Stomach smooth muscle (tissue), 2 donors: ENCODE measurements around the gene CSNK1A1.
A peak's percentile ranks its signal among the peaks of the same experiment; 100 is the strongest.
"Not testable (repeated sequence)": the region's sequence is repeated elsewhere in the genome, so short reads cannot be mapped to it uniquely, and the experiment has no call there.

Source experiments
- H3K27ac ChIP-seq: one replicate; pipeline ENCODE4 v1.7.0; 2013; ENCODE audit warnings: mild to moderate bottlenecking, low read length, inconsistent platforms
- H3K27me3 ChIP-seq, 2 donors: one replicate each; pipeline ENCODE4 v1.7.0; 2013; ENCODE audit warnings: low read length in 2 of 2; ENCODE audit not compliant: insufficient read depth in 2 of 2, control insufficient read depth in 1 of 2
- H3K36me3 ChIP-seq, 2 donors: one replicate each; pipeline ENCODE4 v1.7.0; 2013; ENCODE audit warnings: low read length in 2 of 2; ENCODE audit not compliant: control insufficient read depth in 2 of 2, insufficient read depth in 2 of 2
- H3K4me1 ChIP-seq: one replicate; pipeline ENCODE4 v1.7.0; 2013; ENCODE audit warnings: low read length; ENCODE audit not compliant: control insufficient read depth, insufficient read depth
- H3K4me3 ChIP-seq, 2 donors: one replicate each; pipeline ENCODE4 v1.7.0; 2013; ENCODE audit warnings: low read length in 2 of 2
- H3K9ac ChIP-seq, 2 donors: one replicate each; pipeline ENCODE4 v1.7.0; 2013; ENCODE audit warnings: low read length in 2 of 2, mild to moderate bottlenecking in 1 of 2
- H3K9me3 ChIP-seq, 2 donors: one replicate each; pipeline ENCODE4 v1.7.0; 2013; ENCODE audit warnings: low read length in 2 of 2; ENCODE audit not compliant: control insufficient read depth in 2 of 2
- donor health status: healthy.
- donor health status: Pancreatic carcinoma.

Gene CSNK1A1

GRCh38 chr5:149550268-149550583 is 1.0 kb downstream of the CSNK1A1 start:
- Histone ChIP-seq H3K36me3 (peaks cover 3 to 10% of the 10 kb centered on the region in 2 donors), H3K4me1 (peaks cover 32% of the 10 kb centered on the region), H3K27me3 (no peaks in the 10 kb centered on the region), H3K9me3 (no peaks in the 10 kb centered on the region), H3K9ac (peak overlapping the region; percentile 100), H3K4me3 (peak overlapping the region; percentile 95 to 100), H3K27ac (peak overlapping the region; percentile 99)

GRCh38 chr5:149549461-149550267 is 1.6 kb downstream of the CSNK1A1 start:
- Histone ChIP-seq H3K4me3 (peak overlapping the region; percentile 95 to 100), H3K27ac (peak overlapping the region; percentile 99), H3K36me3 (peaks cover 5 to 14% of the 10 kb centered on the region in 2 donors), H3K4me1 (peaks cover 35% of the 10 kb centered on the region), H3K27me3 (no peaks in the 10 kb centered on the region), H3K9me3 (no peaks in the 10 kb centered on the region), H3K9ac (peak overlapping the region; percentile 100)

GRCh38 chr5:149546974-149547373 is 4.3 kb downstream of the CSNK1A1 start:
- Histone ChIP-seq H3K9ac (peak overlapping the region in 1 of 2 donors; percentile 37), H3K4me1 (peaks cover 35% of the 10 kb centered on the region), H3K27ac (no peak overlapping the region)

DNA sequence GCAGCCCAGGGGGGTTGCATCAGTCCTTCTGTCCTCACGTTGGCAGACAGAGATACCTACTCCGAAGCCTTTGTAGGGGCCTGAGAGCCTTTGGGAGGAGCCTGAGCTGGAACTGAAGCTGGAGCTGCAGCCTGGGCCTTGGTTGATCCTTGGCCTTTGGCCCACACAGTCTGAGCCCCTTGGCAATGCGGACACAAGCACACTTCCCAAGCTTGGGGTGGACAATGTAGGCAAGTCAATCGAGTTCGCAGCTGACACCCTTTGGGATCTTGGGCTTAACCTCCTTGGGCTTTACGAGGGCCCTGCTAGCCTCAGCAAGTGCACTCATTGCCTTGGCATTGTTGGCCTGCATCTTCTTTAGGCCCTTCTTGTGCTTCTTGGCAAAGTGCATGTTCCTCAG is 5.9 kb downstream of the CSNK1A1 start:
- Histone ChIP-seq H3K27ac (no peak overlapping the region), H3K36me3 (peaks cover 8 to 14% of the 10 kb centered on the region in 2 donors), H3K9ac (no peak overlapping the region), H3K4me3 (no peak overlapping the region), H3K9me3 (no peaks in the 10 kb centered on the region), H3K27me3 (no peaks in the 10 kb centered on the region), H3K4me1 (peaks cover 38% of the 10 kb centered on the region)

More at GRCh38 chr5:149546974-149547373, 4.3 kb downstream of the CSNK1A1 start:
- Histone ChIP-seq H3K27me3 (no peaks in the 10 kb centered on the region), H3K4me3 (peak overlapping the region; percentile 9 to 35), H3K36me3 (peaks cover 7 to 14% of the 10 kb centered on the region in 2 donors), H3K9me3 (no peaks in the 10 kb centered on the region)

GRCh38 chr5:149544028-149544420 is 7.2 kb downstream of the CSNK1A1 start:
- H3K27me3 ChIP-seq = no peaks in the 10 kb centered on the region
- no peak overlapping the region for H3K27ac ChIP-seq
- H3K4me3 ChIP-seq = peak overlapping the region in 1 of 2 donors; percentile 34
- H3K4me1 ChIP-seq = peaks cover 34% of the 10 kb centered on the region
- no peaks in the 10 kb centered on the region for H3K9me3 ChIP-seq
- H3K36me3 ChIP-seq = peaks cover 8 to 14% of the 10 kb centered on the region in 2 donors
- no peak overlapping the region for H3K9ac ChIP-seq

DNA sequence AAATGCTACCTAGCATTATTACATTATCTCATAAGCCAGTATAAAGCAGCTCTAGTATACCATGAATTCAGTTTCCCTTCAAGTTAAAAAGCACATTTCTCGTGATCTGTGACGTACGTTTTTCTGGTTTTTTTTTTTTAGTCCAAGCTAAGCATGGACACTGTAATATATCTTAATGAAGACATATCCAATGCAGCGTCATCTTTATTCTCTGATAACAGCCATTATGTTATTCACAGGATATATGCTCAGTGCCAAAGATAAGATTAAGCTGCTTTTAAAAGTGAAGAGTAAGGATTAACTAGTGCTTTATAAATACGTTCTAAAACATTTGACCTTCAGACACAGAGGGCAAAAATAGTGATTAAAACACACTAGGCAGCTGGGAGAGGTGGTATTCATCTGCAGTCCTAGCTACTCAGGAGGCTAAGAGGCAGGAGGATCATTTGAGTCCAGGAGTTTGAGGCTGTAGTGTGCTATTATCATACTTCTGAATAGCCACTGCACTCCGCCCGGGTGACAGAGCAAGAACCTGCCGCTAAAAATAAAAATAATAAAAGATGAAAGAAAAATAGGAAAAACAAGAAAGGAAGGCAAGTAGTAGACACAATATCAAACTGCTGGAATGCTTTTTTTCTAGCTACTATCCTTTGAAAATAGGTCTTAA is 7.7 kb downstream of the CSNK1A1 start:
- Histone ChIP-seq H3K4me1 (peaks cover 32% of the 10 kb centered on the region), H3K36me3 (peaks cover 8 to 14% of the 10 kb centered on the region in 2 donors), H3K4me3 (peak overlapping the region in 1 of 2 donors; percentile 10), H3K27me3 (no peaks in the 10 kb centered on the region), H3K9me3 (no peaks in the 10 kb centered on the region), H3K27ac (peak overlapping the region; percentile 2), H3K9ac (no peak overlapping the region)

GRCh38 chr5:149541893-149542292 is 9.3 kb downstream of the CSNK1A1 start:
- Histone ChIP-seq H3K9ac (no peak overlapping the region), H3K27me3 (no peaks in the 10 kb centered on the region), H3K4me1 (peaks cover 20% of the 10 kb centered on the region), H3K27ac (no peak overlapping the region), H3K36me3 (peaks cover 11 to 12% of the 10 kb centered on the region in 2 donors), H3K4me3 (no peak overlapping the region), H3K9me3 (no peaks in the 10 kb centered on the region)

- Histone ChIP-seq H3K4me1 (peaks cover 21% of the 10 kb centered on the region), H3K27me3 (no peaks in the 10 kb centered on the region), H3K36me3 (peaks cover 10 to 12% of the 10 kb centered on the region in 2 donors), H3K4me3 (peak overlapping the region in 1 of 2 donors; percentile 35), H3K9ac (no peak overlapping the region), H3K9me3 (no peaks in the 10 kb centered on the region), H3K27ac (no peak overlapping the region)
Observed at GRCh38 chr5:149540089-149540488, 11.2 kb downstream of the CSNK1A1 start.

- Histone ChIP-seq H3K4me1 (peaks cover 19% of the 10 kb centered on the region), H3K36me3 (peaks cover 7 to 13% of the 10 kb centered on the region in 2 donors), H3K9ac (no peak overlapping the region), H3K27me3 (no peaks in the 10 kb centered on the region), H3K4me3 (no peak overlapping the region), H3K9me3 (no peaks in the 10 kb centered on the region), H3K27ac (no peak overlapping the region)
Observed at GRCh38 chr5:149537374-149537975, 13.8 kb downstream of the CSNK1A1 start.

- not testable (repeated sequence) for H3K27ac ChIP-seq, H3K9me3 ChIP-seq, H3K27me3 ChIP-seq, H3K9ac ChIP-seq, H3K4me3 ChIP-seq
- Histone ChIP-seq H3K36me3 (peaks cover 7 to 10% of the 10 kb centered on the region in 2 donors), H3K4me1 (peaks cover 14% of the 10 kb centered on the region)
Observed at GRCh38 chr5:149535787-149536186, 15.5 kb downstream of the CSNK1A1 start.
